Measurements from ENCODE around the gene HOXA3.

DNA sequence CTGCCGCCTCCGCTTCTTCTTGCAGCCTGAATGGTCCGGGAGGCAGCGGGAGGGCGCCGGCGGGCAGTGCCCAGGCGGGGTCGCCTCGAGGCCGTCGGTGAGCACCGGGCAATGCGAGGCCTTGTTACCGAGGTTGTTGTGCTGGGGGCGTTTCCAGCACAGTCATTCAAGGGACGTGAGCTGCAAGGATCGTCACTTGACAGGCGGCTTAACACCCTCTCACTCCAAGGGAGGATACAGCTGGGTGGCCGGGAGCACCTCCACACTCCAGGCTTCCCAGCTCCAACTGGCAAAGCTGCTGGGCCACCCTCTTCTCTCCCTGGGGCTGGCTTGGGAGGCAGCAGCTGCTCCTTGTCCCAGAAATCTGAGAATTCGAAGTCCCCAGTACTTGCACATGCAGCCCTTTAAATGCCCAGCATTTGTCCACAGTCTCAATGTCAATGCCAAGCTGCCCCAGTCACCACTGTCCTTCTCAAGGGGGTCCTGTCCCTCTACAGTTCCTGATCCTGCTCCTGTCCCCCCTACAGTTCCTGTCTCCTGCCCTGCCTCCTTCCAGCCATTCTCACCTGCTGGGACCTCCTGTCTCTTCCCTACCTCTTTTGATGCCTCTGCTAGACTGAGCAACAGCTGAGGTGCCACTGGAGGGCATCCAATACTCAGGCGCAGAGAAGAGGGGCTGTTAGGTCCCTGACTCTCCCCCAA, 37.1 kb upstream of the HOXA3 start:
- TF ChIP-seq POLR2A (IDR thresholded peaks at IDR 0.05): no peak
- TF ChIP-seq, protein P1, sequence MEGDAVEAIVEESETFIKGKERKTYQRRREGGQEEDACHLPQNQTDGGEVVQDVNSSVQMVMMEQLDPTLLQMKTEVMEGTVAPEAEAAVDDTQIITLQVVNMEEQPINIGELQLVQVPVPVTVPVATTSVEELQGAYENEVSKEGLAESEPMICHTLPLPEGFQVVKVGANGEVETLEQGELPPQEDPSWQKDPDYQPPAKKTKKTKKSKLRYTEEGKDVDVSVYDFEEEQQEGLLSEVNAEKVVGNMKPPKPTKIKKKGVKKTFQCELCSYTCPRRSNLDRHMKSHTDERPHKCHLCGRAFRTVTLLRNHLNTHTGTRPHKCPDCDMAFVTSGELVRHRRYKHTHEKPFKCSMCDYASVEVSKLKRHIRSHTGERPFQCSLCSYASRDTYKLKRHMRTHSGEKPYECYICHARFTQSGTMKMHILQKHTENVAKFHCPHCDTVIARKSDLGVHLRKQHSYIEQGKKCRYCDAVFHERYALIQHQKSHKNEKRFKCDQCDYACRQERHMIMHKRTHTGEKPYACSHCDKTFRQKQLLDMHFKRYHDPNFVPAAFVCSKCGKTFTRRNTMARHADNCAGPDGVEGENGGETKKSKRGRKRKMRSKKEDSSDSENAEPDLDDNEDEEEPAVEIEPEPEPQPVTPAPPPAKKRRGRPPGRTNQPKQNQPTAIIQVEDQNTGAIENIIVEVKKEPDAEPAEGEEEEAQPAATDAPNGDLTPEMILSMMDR (IDR thresholded peaks at IDR 0.05): no peak
- no peak for TF ChIP-seq POLR2AphosphoS5 (IDR thresholded peaks at IDR 0.05)
